K562 (cell line): ENCODE data around the gene HSDL1. TPM values are rescaled to one million over a fixed set of nuclear protein-coding genes. Genes with fewer than 3 reads are reported as not detected.

ENCODE experiments used
- ARID3B ChIP-seq: fragments of 250-450 bp; sonication (Bioruptor Pico); IDR thresholded peaks from 2 replicates; pipeline ENCODE4 v1.4.0; 2020; ENCODE audit warnings: borderline replicate concordance
- CHD1 ChIP-seq: fragments of 200-600 bp; sonication (generic); IDR thresholded peaks from one replicate; pipeline ENCODE4 v1.6.1; 2012; ENCODE audit warnings: mild to moderate bottlenecking, moderate library complexity, low read length, inconsistent platforms
- E2F1 ChIP-seq: sonication (generic); formaldehyde crosslinking; IDR thresholded peaks from 2 replicates; pipeline ENCODE4 v1.8.1; 2023; ENCODE audit warnings: mild to moderate bottlenecking, missing genetic modification reagents, moderate library complexity
- E2F3 ChIP-seq: fragments of 250-450 bp; sonication (Bioruptor Pico); IDR thresholded peaks from 2 replicates; pipeline ENCODE4 v1.4.0; 2020; ENCODE audit warnings: mild to moderate bottlenecking
- EHMT2 ChIP-seq: fragments of 450-650 bp; IDR thresholded peaks from 2 replicates; pipeline ENCODE4 v1.6.1; 2018; ENCODE audit warnings: antibody characterized with exemption
- ETV1 ChIP-seq: fragments of 450-650 bp; conservative IDR thresholded peaks from 2 replicates; pipeline ENCODE4 v1.6.1; 2016; ENCODE audit warnings: missing genetic modification characterization, control low read depth, low read depth, missing compliant biosample characterization
- GABPB2 ChIP-seq: fragments of 250-450 bp; sonication (Bioruptor Pico); conservative IDR thresholded peaks from 2 replicates; pipeline ENCODE4 v1.5.1; 2021; ENCODE audit warnings: mild to moderate bottlenecking
- HBP1 ChIP-seq: fragments of 450-650 bp; formaldehyde crosslinking; IDR thresholded peaks from 2 replicates; pipeline ENCODE4 v1.4.0; 2022; ENCODE audit warnings: missing genetic modification characterization
- HDGF ChIP-seq: fragments of 450-650 bp; IDR thresholded peaks from 2 replicates; pipeline ENCODE4 v1.6.1; 2016
- MTA3 ChIP-seq: fragments of 450-650 bp; formaldehyde crosslinking; IDR thresholded peaks from 2 replicates; pipeline ENCODE4 v1.6.1; 2017; ENCODE audit warnings: mild to moderate bottlenecking, borderline replicate concordance
- NR1H2 ChIP-seq: sonication (generic); formaldehyde crosslinking; IDR thresholded peaks from 2 replicates; pipeline ENCODE4 v1.4.0; 2020; ENCODE audit warnings: mild to moderate bottlenecking, missing genetic modification reagents
- PRPF4 ChIP-seq: fragments of 200-400 bp; formaldehyde crosslinking; IDR thresholded peaks from one replicate; pipeline ENCODE4 v1.6.1; 2017; ENCODE audit warnings: low read length, low read depth, mild to moderate bottlenecking; ENCODE audit not compliant: insufficient read depth, poor library complexity, severe bottlenecking
- RBBP5 ChIP-seq: fragments of 200-600 bp; sonication (generic); IDR thresholded peaks from 2 replicates; pipeline ENCODE4 v1.6.1; 2012; ENCODE audit warnings: borderline replicate concordance, mild to moderate bottlenecking, low read length, control low read depth, inconsistent platforms; ENCODE audit not compliant: insufficient read depth, poor library complexity, severe bottlenecking
- SAFB2 ChIP-seq: fragments of 200-400 bp; formaldehyde crosslinking; IDR thresholded peaks from 2 replicates; pipeline ENCODE4 v1.6.1; 2018; ENCODE audit warnings: borderline replicate concordance, low read length, low read depth, moderate library complexity; ENCODE audit not compliant: severe bottlenecking
- SMARCC2 ChIP-seq: fragments of 450-650 bp; IDR thresholded peaks from 2 replicates; pipeline ENCODE4 v1.6.1; 2017; ENCODE audit warnings: antibody characterized with exemption, moderate library complexity, mild to moderate bottlenecking, low read depth
- SRSF7 ChIP-seq: fragments of 200-400 bp; formaldehyde crosslinking; optimal IDR thresholded peaks from 2 replicates; pipeline ENCODE3; 2017; ENCODE audit warnings: mild to moderate bottlenecking, low read depth, low read length
- TCF7 ChIP-seq: sonication (generic); IDR thresholded peaks from 2 replicates; pipeline ENCODE4 v1.6.1; 2016; ENCODE audit warnings: antibody characterized with exemption, borderline replicate concordance
- XRCC5 ChIP-seq: fragments of 200-400 bp; formaldehyde crosslinking; IDR thresholded peaks from 2 replicates; pipeline ENCODE4 v1.6.1; 2017; ENCODE audit warnings: low read depth, mild to moderate bottlenecking, low read length
- ZNF436 ChIP-seq: fragments of 250-450, 450-650 bp; sonication (Bioruptor Pico); formaldehyde crosslinking; IDR thresholded peaks from 2 replicates; pipeline ENCODE4 v1.7.0; 2020; ENCODE audit warnings: mild to moderate bottlenecking
- ZNF449 ChIP-seq: fragments of 250-450 bp; sonication (Bioruptor Pico); IDR thresholded peaks from 2 replicates; pipeline ENCODE4 v1.8.0; 2022; ENCODE audit warnings: moderate library complexity, mild to moderate bottlenecking, inconsistent platforms
- ZNF584 ChIP-seq: fragments of 200-800 bp; sonication (Bioruptor generic); IDR thresholded peaks from 2 replicates; pipeline ENCODE4 v1.6.1; 2016; ENCODE audit warnings: low read depth, mild to moderate bottlenecking, missing genetic modification characterization, missing compliant biosample characterization
- ZNF668 ChIP-seq: fragments of 250-450 bp; sonication (Bioruptor Pico); IDR thresholded peaks from 2 replicates; pipeline ENCODE4 v1.8.0; 2022; ENCODE audit warnings: mild to moderate bottlenecking, inconsistent platforms
- polyA plus RNA-seq, 8 experiments: library from polyadenylated mRNA; depleted of rRNA in 4 of 8; stranded (reverse) in 5 of 8; unstranded in 3 of 8; fragments of >200 nt; fragmentation: Nextera tagmentation in 2 of 8; fragmentation: Illumina TruSeq in 1 of 8; extraction: Ambion mirVana in 2 of 8; extraction: Trizol in 1 of 8; gene quantifications; 2 replicates each; pipeline versions ENCODE4 v1.2.1 to v1.2.3, GENCODE V29; 2011 to 2014; ENCODE audit warnings: inconsistent platforms in 1 of 8, missing spikeins in 1 of 8
- total RNA-seq, 7 experiments: library from RNA; depleted of rRNA in 6 of 7; stranded (reverse); fragments of >200 nt in 6 of 7; fragmentation: Illumina TruSeq in 2 of 7; extraction: Trizol in 2 of 7; gene quantifications; 2 replicates each; pipeline versions ENCODE4 v1.2.1 to v1.2.3, GENCODE V29; 2011 to 2021; ENCODE audit warnings: low replicate concordance in 1 of 7

The HSDL1 gene
- total and polyA plus RNA-seq, 9 of the 15 experiments (the other 6 are each of a cell fraction or from before 2014, with no cell fraction given), result 14.8 to 41.2 (median 27.7) TPM

GRCh38 chr16:84138824-84139627 lies 6.0 kb downstream of the HSDL1 start (continued):
- TF ChIP-seq ARID3B (CRISPR knock-in tag), result no peak
- peak; percentile 50; the same call in 1 of the 2 replicates for TF ChIP-seq E2F3 (CRISPR knock-in tag)
- peak; percentile 92 for TF ChIP-seq ZNF584 (CRISPR knock-in tag)
- TF ChIP-seq HBP1 (CRISPR knock-in tag), result peak; percentile 40
- no peak for TF ChIP-seq NR1H2
- peak; percentile 58; the same call in 1 of the 2 replicates for TF ChIP-seq ZNF449 (CRISPR knock-in tag)
- no peak for TF ChIP-seq E2F1 (CRISPR knock-in tag)
- TF ChIP-seq ZNF436 (CRISPR knock-in tag), result no peak
- peak; percentile 57; the same call in 1 of the 2 replicates for TF ChIP-seq SMARCC2
- TF ChIP-seq XRCC5, result peak; percentile 56; the same call in 1 of the 2 replicates
- TF ChIP-seq GABPB2 (CRISPR knock-in tag), result peak; percentile 51; the same call in 1 of the 2 replicates
- peak; percentile 77 for TF ChIP-seq RBBP5
- no peak; the same call in 1 of the 2 replicates for TF ChIP-seq EHMT2
- TF ChIP-seq PRPF4, result no peak
- no peak for TF ChIP-seq SAFB2
- no peak for TF ChIP-seq SRSF7
- TF ChIP-seq ZNF668 (CRISPR knock-in tag), result no peak
- peak; percentile 56 for TF ChIP-seq MTA3
- TF ChIP-seq ETV1 (tag), result peak; percentile 57
- peak; percentile 97 for TF ChIP-seq TCF7
- TF ChIP-seq CHD1, result peak; percentile 67
- peak; percentile 95 for TF ChIP-seq HDGF
